Fibroblast of villous mesenchyme (primary cell): ENCODE measurements around the gene DCDC2. TPM values are rescaled to one million over a fixed set of nuclear protein-coding genes. Genes with fewer than 3 reads are reported as not detected.
A peak's percentile ranks its signal among the peaks of the same experiment; 100 is the strongest.
"Not testable (repeated sequence)": the region's sequence is repeated elsewhere in the genome, so short reads cannot be mapped to it uniquely, and the experiment has no call there.

Experiments
- DNase-seq: peaks from one replicate; pipeline ENCODE4 v3.0.0-alpha.2; 2010; ENCODE audit warnings: low read depth
- H3K4me3 ChIP-seq: 2 replicates; pipeline ENCODE4 v1.5.1; 2011; ENCODE audit warnings: low read depth, mild to moderate bottlenecking, low read length
- total RNA-seq: library from RNA; depleted of rRNA; stranded (reverse); fragments of >200 nt; gene quantifications from 2 replicates; pipeline ENCODE4 v1.2.3, GENCODE V29; 2012
- TF ChIP-seq, protein P1 (sequence below): IDR thresholded peaks from 2 replicates; pipeline ENCODE4 v1.5.1; 2012; ENCODE audit warnings: low read depth, mild to moderate bottlenecking, low read length; ENCODE audit not compliant: insufficient read depth

DCDC2 gene
- total RNA-seq, 1 donor = 0.43 TPM

DNA sequence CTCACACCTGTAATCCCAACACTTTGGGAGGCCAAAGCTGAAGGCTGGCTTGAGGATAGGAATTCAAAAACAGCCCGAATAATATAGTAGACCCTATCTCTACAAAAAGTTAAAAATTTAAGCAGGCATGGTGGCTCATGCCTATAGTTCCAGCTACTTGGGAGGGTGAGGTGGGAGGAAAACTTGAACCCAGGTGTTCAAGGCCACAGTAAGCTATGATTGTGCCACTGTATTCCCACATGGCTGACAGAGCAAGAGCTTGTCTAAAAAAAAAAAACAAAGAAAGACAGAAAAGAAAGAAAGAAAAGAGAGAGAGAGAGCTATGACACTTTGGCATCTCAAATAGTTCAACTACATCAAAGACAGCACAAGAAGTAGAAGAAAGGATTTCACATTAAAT, 33.2 kb downstream of the DCDC2 start:
- DNase-seq = no peak
- no peak overlapping the region for H3K4me3 ChIP-seq
- TF ChIP-seq, protein P1, sequence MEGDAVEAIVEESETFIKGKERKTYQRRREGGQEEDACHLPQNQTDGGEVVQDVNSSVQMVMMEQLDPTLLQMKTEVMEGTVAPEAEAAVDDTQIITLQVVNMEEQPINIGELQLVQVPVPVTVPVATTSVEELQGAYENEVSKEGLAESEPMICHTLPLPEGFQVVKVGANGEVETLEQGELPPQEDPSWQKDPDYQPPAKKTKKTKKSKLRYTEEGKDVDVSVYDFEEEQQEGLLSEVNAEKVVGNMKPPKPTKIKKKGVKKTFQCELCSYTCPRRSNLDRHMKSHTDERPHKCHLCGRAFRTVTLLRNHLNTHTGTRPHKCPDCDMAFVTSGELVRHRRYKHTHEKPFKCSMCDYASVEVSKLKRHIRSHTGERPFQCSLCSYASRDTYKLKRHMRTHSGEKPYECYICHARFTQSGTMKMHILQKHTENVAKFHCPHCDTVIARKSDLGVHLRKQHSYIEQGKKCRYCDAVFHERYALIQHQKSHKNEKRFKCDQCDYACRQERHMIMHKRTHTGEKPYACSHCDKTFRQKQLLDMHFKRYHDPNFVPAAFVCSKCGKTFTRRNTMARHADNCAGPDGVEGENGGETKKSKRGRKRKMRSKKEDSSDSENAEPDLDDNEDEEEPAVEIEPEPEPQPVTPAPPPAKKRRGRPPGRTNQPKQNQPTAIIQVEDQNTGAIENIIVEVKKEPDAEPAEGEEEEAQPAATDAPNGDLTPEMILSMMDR = no peak

DNA sequence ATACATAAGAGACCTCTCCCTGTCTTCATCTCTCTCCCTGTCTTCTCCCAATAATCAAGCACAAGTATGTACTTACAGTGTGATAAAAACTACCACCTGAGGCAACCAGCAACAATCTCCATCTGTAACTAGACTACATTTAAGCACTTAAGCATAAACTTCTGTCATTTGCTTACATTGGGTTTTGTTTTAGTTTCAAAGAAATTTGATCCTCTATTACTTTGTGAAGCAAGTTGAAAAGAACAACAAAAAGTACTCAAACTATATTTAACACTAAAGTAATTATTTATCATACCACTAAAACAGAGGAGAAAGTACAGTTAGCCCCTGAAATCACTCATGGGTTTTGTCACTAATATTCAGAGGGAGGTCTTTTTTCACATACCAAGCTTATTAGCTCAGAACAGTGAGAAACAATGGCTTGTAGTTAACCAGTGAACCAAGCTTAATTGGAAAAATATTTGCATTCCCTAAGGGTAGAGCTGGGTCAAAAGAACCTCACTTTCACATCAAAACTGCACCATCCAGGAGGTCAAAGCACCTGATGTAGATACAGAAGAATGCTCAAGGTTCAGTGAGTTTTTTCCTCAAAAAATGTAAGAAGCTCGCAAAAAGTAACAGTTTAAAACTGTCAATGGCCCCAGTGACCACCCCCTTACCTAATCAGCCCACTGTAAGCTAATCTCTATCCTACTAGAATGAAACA, 34.1 kb downstream of the DCDC2 start:
- TF ChIP-seq, protein P1 = no peak
- DNase-seq = peak; percentile 33
- H3K4me3 ChIP-seq = no peak overlapping the region

DNA sequence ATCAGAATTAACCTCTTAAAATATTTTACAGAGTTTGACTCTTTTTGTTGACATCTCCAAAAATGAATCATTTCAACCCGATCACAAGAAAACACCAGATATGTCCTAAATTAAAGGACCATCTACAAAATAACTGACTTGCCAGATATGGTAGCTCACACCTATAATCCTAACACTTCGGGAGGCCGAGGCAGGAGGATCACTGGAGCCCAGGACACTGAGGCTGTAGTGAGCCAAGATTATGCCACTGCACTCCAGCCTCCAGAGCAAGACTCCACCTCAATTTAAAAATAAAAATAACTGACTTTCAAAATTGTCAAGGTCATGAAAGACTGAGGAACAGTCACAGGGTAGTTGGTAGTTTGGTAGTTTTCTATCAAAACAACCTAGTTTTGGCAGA, 34.9 kb downstream of the DCDC2 start:
- TF ChIP-seq, protein P1 = no peak
- no peak overlapping the region for H3K4me3 ChIP-seq
- DNase-seq = no peak

DNA sequence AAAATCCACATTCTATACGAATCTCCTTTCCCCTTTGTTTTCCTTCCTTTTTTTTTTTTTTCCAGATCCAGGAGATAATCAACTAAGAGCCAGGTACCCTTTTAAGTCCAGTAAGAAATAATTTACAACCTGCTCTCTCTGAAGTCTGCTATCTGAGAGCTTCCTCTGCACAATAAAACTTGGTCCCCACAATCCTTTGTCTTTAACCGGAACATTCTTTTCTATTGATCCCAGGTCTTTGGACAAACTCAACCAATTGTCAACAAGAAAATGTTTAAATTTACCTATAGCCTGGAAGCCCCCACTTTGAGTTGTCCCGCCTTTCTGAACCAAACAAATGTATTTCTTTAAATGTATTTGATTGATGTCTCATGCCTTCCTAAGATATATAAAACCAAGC, 35.4 kb downstream of the DCDC2 start:
- not testable (repeated sequence) for H3K4me3 ChIP-seq, DNase-seq

DNA sequence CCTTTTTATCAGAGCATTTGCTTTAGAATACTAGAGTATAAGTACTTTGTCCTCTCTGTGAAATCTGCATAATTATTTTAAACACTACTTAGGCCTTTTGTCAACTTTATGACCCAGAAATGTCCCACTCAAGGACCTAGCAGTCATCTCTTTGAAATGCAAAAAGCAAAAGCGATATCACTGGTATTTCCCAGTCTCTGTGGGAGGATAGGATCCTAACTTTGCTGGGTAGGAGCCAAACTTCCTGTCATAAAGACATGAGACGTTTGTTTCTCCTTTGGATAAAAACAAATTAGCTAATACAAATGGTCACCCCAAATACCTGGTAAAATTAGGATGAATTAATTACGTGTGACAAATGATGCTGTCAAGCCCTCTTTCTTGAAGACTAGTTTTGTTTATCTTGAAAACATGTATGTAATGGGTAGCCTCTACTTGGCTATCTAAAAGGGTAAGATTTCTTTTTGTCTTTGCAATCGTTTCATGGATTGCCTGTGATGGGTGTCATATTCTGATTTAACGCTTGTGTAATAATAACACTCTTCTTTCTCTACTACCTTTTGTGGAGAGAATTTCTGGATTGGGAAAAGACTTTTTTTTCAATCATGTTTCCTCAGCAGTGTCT, 36.2 kb downstream of the DCDC2 start:
- no peak overlapping the region for H3K4me3 ChIP-seq
- DNase-seq = peak; percentile 42
- TF ChIP-seq, protein P1 = no peak

DNA sequence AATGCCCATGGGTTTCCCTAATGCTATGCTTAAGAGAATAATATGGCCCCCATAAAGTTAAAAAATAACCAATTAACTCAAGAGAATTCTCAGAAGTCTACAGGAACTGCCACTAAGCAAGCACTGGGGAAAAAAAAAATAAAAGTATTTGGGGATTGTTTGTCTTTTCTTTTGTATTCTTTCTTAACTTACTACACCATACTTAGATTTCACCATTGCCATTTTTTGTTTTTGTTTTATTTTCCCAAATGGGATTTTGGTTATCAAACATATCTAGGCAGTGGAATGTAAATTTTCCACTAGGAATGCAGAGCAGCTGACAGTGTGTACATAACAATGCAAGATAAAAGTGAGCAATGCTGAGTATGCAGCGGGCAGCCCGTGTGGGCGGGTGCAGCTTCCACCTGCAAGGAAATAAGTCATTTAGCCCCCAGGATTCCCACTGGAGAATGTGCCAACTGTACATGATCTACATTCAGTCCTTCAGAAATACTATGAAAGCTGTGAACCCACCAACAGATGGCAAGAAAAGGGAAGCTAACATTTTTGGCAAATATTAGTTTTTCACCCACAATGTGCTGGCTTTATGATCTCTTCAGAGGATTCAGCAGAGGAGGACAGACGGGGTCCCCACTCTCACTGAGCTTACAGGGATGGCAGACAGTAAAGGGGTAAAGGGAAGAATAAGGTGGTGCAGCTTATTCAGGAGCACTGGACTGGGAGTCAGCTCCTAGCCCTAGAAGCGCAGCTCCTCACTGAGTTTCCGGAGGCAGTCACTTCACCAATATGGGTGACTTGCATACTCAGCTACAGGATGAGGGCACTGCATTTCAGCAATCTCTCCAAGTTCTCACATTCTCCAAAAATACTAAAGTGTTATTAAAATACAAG, 44.4 kb downstream of the DCDC2 start:
- H3K4me3 ChIP-seq = no peak overlapping the region
- DNase-seq = peak; percentile 61
- TF ChIP-seq, protein P1 = no peak

DNA sequence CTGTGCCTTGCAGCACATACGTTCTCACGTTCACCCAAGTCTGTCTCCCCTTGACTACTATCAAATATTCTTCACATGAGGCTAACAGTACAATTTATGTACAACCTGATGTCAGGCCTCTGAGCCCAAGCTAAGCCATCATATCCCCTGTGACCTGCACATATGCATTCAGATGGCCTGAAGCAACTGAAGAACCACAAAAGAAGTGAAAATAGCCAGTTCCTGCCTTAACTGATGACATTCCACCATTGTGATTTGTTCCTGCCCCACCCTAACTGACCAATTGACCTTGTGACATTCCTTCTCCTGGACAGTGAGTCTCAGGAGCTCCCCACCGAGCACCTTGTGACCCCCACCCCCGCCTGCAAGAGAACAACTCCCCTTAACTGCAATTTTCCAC, 46.1 kb downstream of the DCDC2 start:
- not testable (repeated sequence) for H3K4me3 ChIP-seq, DNase-seq
